AG09319 (cell line): ENCODE measurements around the gene TXNL1.

ENCODE experiments used
- DNase-seq: peaks from one replicate; pipeline ENCODE4 v3.0.0-alpha.2; 2010; ENCODE audit warnings: low read depth; ENCODE audit errors: extremely low read depth
- TF ChIP-seq, protein P1 (sequence below): IDR thresholded peaks from 2 replicates; pipeline ENCODE4 v1.5.1; 2011; ENCODE audit warnings: low read depth, mild to moderate bottlenecking, inconsistent platforms, low read length, moderate library complexity

The TXNL1 gene

GRCh38 chr18:56565551-56566345 is 72.6 kb downstream of the TXNL1 start:
- DNase-seq: peak; percentile 91
- TF ChIP-seq, protein P1, sequence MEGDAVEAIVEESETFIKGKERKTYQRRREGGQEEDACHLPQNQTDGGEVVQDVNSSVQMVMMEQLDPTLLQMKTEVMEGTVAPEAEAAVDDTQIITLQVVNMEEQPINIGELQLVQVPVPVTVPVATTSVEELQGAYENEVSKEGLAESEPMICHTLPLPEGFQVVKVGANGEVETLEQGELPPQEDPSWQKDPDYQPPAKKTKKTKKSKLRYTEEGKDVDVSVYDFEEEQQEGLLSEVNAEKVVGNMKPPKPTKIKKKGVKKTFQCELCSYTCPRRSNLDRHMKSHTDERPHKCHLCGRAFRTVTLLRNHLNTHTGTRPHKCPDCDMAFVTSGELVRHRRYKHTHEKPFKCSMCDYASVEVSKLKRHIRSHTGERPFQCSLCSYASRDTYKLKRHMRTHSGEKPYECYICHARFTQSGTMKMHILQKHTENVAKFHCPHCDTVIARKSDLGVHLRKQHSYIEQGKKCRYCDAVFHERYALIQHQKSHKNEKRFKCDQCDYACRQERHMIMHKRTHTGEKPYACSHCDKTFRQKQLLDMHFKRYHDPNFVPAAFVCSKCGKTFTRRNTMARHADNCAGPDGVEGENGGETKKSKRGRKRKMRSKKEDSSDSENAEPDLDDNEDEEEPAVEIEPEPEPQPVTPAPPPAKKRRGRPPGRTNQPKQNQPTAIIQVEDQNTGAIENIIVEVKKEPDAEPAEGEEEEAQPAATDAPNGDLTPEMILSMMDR: no peak

DNA sequence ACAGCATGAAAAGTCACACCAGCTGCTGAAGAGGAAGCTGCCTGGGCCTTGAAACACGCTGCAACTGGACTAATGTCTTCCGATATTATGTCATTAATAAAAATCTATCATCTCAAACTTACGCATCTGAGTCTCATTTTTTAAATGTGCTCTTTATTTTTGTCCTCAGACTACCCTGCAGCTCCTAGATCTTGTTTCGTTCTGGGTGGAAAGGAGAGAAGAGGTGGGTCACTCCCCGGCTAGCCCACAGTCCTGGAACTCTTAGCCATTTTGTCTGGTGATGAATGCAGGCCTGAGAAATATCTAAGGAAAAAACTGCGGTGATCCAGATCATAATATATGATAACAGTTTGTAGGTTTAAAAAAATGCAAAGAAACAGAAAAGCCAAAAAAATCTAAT is 73.3 kb downstream of the TXNL1 start:
- no peak for DNase-seq
- TF ChIP-seq, protein P1: no peak

GRCh38 chr18:56563568-56563967 is 74.8 kb downstream of the TXNL1 start:
- TF ChIP-seq, protein P1: peak; percentile 7; the same call in 1 of the 2 replicates
- DNase-seq: no peak

GRCh38 chr18:56562479-56562878 is 75.9 kb downstream of the TXNL1 start:
- DNase-seq: no peak
- TF ChIP-seq, protein P1: no peak

GRCh38 chr18:56560992-56561391 is 77.4 kb downstream of the TXNL1 start:
- TF ChIP-seq, protein P1: no peak
- no peak for DNase-seq

DNA sequence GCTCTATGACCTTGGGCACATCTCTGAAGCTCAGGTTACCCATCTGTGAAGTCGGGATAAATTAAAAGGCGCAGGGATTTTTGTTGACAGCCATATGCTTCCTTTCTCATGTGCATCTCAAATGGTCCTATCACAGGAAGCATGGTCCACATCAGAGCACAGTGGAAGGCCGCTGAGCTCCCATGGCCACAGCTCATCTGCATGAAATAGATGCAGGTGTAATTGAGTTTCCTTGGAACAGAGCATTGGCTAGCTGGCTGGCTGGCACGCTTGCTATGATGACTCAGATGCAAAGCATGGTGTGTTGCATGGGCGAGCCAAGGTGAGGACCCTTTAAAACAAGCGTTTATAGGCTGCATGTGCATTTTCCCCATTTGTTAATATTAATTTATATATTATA is 79.3 kb downstream of the TXNL1 start:
- no peak for DNase-seq
- TF ChIP-seq, protein P1: no peak

DNA sequence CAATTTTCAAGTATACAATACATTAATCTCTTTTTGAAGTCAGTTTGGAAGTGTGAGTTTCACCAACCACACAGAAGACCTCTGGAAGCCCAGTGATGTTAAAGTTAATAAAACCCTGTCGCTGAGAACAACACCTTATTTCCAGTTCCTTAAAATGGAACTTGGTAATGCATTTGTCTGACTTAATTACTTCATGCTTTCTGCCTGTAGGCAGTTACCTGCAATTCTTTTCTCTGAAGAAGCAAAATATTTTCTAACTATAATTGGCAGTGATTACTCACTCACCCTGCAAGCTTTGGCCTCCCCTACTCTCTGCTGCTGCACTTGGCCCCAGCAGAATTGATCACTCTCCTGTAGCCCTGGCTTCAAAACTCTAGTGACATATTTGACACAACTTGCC is 81.5 kb downstream of the TXNL1 start:
- no peak for DNase-seq
- TF ChIP-seq, protein P1: no peak
